Subcutaneous adipose tissue (tissue), 4 donors: ENCODE results near the gene S100A14. TPM values are rescaled to one million over a fixed set of nuclear protein-coding genes. Genes with fewer than 3 reads are reported as not detected.

Source experiments
- CTCF ChIP-seq: fragments of 450-650 bp; IDR thresholded peaks from one replicate; pipeline ENCODE4 v1.5.1; 2016; ENCODE audit warnings: low read depth, mild to moderate bottlenecking, control low read depth, antibody characterized with exemption, moderate library complexity
- total RNA-seq, 4 donors: library from RNA; depleted of rRNA; stranded (reverse); fragments of >200 nt; gene quantifications; one replicate each; pipeline ENCODE4 v1.1.0, GENCODE V29; 2016

S100A14 gene
- total RNA-seq, 4 donors from 2014 or later = 0.65 TPM; not detected in 3

- TF ChIP-seq CTCF = no peak
Measured at GRCh38 chr1:153609585-153609907, 6.6 kb downstream of the S100A14 start.

GRCh38 chr1:153608742-153609584, 7.2 kb downstream of the S100A14 start:
- TF ChIP-seq CTCF = no peak

GRCh38 chr1:153608089-153608682, 7.9 kb downstream of the S100A14 start:
- no peak for TF ChIP-seq CTCF

- no peak for TF ChIP-seq CTCF
Measured at GRCh38 chr1:153607381-153607780, 8.7 kb downstream of the S100A14 start.

GRCh38 chr1:153606194-153606593, 9.9 kb downstream of the S100A14 start:
- TF ChIP-seq CTCF = no peak

- no peak for TF ChIP-seq CTCF
Measured at GRCh38 chr1:153602749-153603148, 13.4 kb downstream of the S100A14 start.

- TF ChIP-seq CTCF = no peak
Measured at GRCh38 chr1:153599847-153600246, 16.3 kb downstream of the S100A14 start.
